ENCODE measurements around the gene SUSD3.

SUSD3 gene

DNA sequence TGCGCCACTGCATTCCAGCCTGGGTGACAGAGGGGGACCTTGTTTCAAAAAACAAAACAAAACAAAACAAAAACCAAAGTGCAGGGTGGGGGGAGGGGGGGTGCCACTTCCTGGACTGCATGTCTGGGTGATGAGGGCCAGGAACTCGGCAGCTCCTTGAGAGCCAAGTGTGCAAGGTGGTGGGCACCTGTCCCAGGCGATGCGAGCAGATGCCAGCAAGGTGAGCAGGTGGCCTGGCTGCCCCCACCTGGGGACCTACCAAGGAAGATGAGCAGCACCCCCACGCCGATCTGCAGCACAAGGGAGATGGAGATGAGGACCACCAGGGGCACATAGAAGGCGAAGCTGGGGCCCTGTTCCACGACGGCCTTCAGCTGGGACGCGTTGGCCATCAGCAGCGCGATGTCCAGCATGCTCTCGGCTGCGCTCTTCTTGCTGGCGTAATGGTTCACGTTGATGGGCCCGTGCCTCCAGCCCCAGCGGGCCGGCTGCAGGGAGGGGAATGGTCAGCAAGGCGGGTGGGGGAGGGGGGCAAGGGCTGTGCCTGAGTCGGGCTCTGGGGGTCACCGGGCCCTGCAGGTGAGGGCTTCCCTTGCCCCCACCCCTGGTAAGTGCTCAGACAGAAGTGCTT is 67.8 kb downstream of the SUSD3 start:
- no peak for DNase-seq

DNA sequence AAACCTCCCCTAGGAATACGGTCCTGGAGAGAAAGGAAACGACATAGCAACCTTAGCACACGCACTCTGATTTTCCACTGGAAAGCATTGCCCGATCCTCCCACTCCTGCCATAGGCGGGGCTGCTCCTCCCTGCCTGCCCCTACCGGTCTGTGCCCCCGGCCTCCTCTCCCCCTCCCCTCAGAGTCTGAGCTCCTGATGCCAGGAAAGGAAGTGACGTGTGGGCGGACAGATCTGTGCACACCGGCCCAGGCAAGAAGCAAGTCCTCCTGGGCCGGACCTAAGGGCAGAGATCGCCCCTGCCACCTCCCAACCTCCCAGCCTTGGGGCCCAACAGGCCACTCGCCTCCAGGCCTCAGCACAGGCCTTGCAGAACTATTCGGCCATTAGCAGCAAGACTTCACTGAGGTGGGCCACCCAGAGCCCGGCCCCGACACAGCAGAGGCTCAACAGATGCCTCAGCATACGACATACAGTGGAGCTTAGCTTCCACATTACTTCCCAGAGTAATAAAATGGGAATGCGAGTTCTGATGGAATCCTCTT is 68.4 kb downstream of the SUSD3 start:
- DNase-seq = no peak

DNA sequence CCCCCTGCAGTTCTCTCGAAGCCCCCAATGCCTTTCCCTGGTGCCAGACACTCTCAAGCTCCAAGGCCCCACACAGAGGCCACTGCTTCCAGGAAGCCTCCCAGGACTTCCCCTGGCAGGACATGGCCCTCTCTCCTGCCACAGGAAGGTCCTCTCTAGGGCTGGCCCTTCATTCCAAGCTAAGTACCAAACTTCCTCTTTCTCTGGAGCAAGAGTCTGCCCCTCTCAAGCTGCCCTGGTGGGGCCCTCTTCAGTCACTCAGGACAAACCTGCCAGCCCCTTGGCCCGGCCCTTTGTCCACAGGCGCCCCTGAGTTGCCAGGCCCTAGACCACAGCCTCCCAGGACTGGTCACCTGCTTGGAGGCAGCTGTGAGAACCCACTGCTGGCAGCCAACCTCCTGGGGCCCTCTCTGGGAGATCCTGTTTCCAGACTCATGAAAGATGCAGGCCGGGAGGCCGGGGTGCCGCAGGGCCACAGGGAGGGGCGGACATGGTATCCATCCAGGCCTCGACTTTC is 69.0 kb downstream of the SUSD3 start:
- DNase-seq = no peak

DNA sequence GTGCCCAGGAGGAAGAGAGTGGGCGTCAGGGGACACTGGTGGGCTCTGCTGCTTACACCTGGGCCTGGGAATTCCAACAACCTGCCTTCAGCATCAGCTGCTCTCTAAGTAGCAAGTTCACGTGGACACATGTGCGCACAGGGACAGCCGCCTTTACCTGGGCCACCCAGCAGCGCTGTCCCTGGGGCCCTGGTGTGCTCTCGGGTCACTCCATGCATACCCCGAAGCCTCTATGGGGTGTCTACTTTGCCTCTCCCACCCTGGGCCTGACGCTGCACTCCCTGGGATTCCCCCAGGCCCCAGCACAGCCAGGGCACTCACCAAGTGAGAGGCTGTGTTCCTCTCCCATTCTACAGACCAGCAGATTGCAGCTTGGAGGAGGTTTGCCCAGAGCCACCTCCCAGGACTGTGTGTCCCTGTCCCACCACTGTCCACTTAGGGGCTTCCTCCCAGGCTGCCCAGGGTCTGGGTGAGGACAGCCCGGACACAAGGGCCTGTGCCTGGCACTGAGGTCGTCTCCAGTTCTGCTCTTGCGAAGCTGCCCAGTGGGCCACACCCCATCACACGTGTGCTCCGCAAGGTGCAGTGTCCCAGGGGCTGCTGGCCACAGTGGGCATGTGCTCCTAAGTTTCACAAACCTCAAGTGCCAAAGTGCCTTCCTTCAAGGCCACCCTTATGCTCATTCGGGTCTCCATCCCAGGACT is 69.7 kb downstream of the SUSD3 start:
- no peak for DNase-seq

DNA sequence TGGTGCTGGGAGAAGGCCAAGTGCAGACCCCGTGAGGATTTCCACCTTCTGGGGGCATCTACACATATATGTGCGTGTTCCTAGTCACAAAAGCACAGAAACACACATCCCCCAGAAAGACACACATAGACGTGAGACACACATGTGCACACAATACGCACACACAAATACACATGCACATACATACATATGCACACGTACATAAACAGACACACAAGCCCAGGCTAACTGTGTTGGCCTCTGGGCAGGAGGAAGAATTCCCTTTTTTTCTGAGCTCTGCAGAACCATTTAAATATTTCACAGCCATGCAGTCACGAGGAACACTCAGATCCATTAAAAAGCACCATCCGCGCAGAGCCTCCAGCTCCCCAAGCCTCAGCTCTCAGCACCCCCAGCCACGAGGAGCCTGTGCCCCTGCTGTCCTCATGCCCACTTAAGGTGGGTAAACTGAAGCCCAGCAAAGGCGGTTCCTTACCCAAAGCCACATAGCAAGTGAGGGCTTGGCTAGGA is 70.3 kb downstream of the SUSD3 start:
- no peak for DNase-seq

DNA sequence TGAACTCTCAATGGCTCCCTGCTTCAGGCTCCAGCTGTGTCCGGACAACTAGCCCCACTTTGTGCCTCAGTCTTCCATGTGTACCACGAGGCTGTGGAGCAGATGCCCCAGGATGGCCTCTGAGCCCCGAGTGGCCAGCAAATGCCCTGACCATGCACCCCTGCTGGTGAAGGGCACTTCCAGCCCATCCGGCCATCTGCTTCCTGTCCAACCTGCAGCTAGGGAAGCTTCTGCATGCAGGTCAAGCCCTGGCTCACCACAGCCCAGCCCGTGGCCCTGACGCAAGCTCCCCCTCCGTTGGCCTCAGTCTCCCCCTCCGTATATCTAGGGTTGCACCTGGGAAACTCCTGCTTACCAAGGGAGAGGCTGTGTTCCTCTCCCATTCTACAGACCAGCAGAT is 70.8 kb downstream of the SUSD3 start:
- no peak for DNase-seq

DNA sequence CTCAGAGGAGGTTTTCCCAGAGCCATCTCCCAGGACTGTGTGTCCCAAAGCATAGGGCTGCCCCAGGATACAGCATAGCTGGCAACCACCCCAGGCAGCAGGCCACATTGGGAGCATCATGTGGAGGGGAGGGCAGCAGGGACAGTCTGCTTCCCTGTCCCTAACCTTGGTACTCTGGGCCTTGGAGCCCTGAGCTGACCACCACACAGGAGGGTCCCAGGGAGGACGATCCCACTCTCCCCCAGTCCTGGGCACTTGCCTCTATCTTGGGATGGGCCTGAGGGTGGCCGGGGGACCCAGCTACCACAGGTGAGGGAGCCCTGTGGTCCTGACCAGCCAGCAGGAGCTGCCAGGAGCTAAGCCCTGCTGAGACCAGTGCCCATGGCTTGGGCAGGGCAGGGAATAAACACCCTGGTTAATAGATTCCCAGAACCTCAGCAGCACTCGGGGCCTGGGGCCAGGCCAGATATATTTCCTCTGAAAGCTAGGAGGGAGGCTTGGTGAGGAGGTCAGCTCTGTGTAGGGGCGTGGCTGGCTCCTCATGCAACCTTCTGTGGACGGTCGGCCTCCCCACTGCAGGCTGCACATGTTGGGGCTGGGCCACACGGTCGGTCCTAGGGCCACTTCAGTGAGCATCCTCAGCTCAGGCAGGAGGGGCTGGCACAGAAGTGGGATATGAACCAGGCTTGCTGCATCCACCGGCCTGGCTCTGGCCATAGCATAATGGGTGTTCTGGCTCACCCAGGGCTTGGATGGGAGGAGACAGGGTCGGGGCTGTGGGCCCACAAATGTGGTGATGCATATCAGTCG is 71.4 kb downstream of the SUSD3 start:
- DNase-seq = no peak

DNA sequence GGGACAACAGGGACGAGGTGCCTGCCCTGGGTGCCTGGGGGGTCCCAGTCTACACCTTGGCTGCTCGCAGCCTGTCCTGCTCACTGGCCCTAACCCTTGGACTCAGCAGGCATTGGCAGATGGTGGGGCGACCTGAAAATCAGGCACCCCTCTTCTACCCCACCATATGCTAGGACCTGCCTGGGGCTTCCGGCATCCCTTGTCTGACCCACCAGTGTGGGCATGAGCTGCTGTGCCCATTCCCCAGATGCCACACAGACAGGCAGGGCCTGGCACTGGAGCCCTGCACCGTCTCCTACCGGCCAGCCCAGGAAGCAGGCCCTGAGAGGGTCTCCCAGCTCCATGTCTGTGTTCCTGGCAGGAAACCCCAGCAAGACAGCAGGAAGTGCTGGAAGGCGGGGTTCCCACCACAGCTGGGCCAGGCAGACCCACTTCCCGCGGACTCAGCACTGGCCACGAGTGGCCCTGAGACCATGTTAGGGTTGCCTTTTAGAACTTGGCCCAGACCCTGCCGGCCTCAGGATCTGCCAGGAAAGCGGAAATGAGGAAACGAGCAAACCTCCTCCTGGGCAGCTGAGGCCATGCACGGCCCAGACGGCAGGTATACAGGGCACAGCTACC is 72.5 kb downstream of the SUSD3 start:
- no peak for DNase-seq

DNA sequence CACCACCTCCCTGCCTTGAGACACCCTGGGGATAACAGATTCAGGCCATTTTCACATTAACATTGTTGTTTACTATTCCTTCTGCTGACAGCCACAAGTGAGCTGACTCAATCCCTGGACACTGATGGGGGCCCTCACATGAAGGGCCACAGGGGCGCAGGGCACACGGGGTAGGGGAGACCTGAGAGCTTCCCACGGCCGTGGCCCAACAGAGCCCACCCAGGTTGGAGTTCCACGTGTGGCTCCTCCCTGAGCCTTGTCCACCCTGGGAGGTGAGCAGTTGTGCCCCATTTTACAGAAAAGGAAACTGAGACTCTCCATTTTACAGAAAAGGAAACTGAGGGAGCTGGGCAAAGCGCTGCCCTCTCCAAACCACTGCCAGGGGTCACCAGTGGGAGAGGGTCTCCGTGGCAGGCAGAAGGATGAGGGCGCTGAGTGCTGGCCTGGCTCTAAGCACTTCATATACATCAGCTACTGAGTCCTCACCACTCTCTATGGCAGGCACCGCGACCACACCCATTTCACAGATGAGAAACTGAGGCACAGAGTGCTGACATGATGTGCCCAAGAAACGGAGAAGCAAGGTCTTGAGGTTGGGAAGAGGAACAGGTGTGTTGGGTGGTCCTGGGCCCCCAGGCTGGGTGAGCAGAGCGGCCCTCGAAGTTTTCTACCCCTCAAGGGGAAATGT is 73.2 kb downstream of the SUSD3 start:
- DNase-seq = no peak

DNA sequence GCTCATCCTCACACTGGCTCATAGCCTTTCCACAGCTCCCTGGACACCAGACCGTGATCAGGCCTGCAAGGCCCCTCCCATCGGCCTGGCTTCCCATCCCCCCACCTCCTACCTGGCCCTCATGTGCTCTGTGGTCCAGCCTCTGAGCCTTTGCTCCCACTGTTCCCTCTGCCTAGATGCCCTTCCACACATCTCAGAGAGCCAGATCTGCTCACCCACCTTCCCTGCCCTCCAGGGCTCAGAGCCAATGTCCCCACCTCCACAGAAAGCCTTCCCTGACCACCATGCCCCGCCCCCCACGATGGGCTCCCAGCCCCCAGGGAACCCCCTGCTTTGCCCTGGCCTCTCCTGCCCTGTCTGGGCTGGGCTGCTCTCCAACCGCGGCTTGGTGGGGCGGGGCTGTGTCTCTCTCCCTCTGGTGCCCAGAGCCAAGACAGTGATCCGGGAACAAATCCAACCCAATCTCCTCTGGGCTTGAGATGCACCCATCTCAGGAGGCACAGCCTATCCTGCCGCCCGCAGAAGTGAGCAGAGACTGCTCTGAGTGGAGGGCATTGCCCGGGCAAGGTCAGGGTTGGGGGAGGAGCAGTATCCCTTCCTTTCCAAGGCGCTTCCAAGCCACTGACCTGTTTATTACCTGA is 73.9 kb downstream of the SUSD3 start:
- no peak for DNase-seq

DNA sequence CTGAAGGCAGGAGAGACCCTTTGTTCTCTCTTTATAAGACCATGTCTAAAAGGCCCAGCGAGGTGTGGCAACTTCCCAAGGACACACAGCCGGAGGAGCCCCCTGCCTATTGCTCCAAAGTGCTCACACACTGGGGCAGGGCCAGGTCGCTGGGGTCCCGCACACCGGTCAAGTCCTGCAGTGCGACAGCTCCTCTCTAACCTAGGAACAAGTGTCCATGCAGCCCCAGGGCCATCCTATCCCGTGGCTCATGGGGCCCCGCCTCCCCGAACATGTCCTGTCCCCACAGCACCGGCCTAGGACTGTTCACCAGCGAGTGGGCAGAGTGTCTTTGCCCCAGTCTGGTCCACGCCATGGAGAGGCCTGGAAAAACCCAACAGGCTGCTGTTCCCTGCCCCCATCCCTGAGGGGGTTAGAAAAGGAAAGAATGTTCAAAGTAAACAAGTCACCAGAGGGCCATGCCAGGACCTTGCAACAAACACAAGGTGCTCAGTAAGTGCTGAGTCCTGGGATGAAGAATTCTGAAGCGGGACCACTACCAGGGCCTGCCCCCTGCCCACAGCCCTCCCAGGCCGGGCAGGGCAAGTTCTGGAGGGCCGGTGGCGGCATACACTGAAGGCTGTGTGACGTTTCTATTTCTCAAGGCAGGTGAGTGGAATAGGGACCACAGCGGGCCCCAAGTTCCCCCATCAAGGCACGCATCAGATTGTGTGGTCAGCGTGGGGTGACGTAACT is 74.6 kb downstream of the SUSD3 start:
- no peak for DNase-seq

DNA sequence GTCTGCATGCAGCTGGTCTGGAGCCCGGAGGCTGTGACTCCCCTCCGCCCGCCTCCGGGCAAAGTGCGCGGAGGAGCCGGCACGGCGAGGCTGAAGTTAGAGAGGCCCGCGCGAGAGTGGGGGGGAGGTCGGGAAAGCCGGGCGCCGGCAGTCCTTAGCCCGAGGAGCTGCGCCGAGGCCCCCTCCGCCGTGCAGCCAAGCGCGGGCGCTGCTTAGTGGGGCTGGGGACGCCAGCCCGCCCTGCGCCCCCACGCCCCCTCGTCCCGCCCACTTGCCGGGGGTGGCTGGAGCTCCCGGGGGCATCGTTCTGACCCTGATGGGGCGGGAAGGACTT is 75.1 kb downstream of the SUSD3 start:
- DNase-seq = peak; percentile 62

DNA sequence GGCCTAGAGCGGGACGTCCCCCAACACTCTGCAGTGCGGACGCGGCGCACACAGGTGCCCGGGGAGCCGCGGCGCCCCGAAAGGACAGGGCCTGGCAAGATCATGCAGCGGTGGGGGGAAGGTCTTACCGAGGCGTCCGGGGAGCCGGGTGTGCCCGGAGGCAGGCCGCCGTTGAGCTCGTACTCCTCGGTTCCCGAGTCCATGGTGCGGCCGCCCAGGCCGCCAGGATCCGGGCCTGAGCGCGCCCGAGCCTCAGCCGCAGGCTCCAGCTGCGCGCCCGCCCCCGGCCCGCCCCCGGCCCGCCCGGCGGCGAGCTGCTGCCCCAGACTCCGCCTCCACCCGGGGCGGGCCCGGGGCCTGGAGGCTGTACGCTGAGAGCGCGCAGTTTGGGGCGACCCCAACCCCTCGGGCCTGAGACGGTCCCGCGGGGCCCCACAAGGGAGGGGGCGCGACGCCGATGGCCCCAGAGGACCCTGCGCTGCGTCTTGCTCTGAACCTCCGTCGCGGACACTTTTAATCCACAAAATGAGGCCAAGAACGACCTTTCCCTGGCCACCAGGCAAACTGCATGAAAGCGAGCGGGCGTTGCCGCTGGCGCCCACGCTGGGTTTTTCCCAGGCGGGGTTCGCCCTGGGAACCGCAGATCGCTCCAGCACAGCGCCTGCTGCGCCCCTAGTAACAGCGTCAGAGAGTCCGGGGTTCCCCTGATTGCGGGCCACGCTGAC is 75.7 kb downstream of the SUSD3 start, which contains the start of gene NINJ1:
Gene NINJ1, minus strand, starts transcription at position 237 of the 725 bp plus-strand sequence. Its CDS starts 34 bp downstream, at position 203.
- DNase-seq = peak; percentile 69
